ENCODE results near the gene APOD.

- TF ChIP-seq POLR2A (IDR thresholded peaks at IDR 0.05; ENCODE audit: low read length) (no peak), GATA1 (IDR thresholded peaks at IDR 0.05; ENCODE audit: low read depth, low read length) (no peak)
Measured at GRCh38 chr3:195550723-195551122, 33.0 kb downstream of the APOD start.
